GM06990 (cell line): Measurements from ENCODE around the gene PITPNM1.
"Not testable (repeated sequence)": the region's sequence is repeated elsewhere in the genome, so short reads cannot be mapped to it uniquely, and the experiment has no call there.

Experiments used
- DNase-seq: peaks from one replicate; pipeline ENCODE4 v3.0.0-alpha.2; 2011; ENCODE audit not compliant: insufficient read length; ENCODE audit errors: extremely low read depth
- H3K27me3 ChIP-seq: replicated peaks from 2 replicates; pipeline ENCODE4 v1.6.0; 2011; ENCODE audit warnings: low read length; ENCODE audit not compliant: control insufficient read depth, insufficient read depth
- H3K36me3 ChIP-seq: 2 replicates; pipeline ENCODE4 v1.5.1; 2011; ENCODE audit warnings: low read length; ENCODE audit not compliant: control insufficient read depth, insufficient read depth
- H3K4me3 ChIP-seq: replicated peaks from 2 replicates; pipeline ENCODE4 v1.5.1; 2011; ENCODE audit warnings: low read depth, mild to moderate bottlenecking, control low read depth, low read length
- CTCF ChIP-seq: IDR thresholded peaks from 2 replicates; pipeline ENCODE4 v1.5.1; 2011; ENCODE audit warnings: low read length, control low read depth, mild to moderate bottlenecking, inconsistent platforms; ENCODE audit not compliant: insufficient read depth, poor library complexity, severe bottlenecking

PITPNM1 gene

GRCh38 chr11:67504950-67505581 lies at the start of gene PITPNM1:
PITPNM1 (minus strand) TSS chr11:67505363; CDS start chr11:67504180, 1,183 bp downstream.
- Histone ChIP-seq H3K36me3 (peaks cover 23% of the 10 kb centered on the region), H3K27me3 (no peaks in the 10 kb centered on the region), H3K4me3 (peak within 1 kb of the TSS; percentile 96)
- no peak for TF ChIP-seq CTCF
- peak; percentile 80 for DNase-seq

GRCh38 chr11:67551697-67552096 lies 46.5 kb upstream of the PITPNM1 start:
- not testable (repeated sequence) for H3K36me3 ChIP-seq, DNase-seq, H3K4me3 ChIP-seq, H3K27me3 ChIP-seq

- Histone ChIP-seq H3K27me3 (peaks cover 1% of the 10 kb centered on the region; the same call in 1 of the 2 replicates), H3K4me3 (no peak overlapping the region), H3K36me3 (no peaks in the 10 kb centered on the region)
- TF ChIP-seq CTCF: no peak
- DNase-seq: no peak
Measured at GRCh38 chr11:67551127-67551526, 46.0 kb upstream of the PITPNM1 start.

GRCh38 chr11:67548555-67549110 lies 43.5 kb upstream of the PITPNM1 start:
- peaks cover 1% of the 10 kb centered on the region; the same call in 1 of the 2 replicates for H3K27me3 ChIP-seq
- H3K36me3 ChIP-seq: no peaks in the 10 kb centered on the region
- no peak for DNase-seq
- no peak overlapping the region for H3K4me3 ChIP-seq
- TF ChIP-seq CTCF: no peak

- not testable (repeated sequence) for H3K27me3 ChIP-seq, H3K36me3 ChIP-seq, H3K4me3 ChIP-seq, DNase-seq
Measured at GRCh38 chr11:67548112-67548511, 42.9 kb upstream of the PITPNM1 start.

- H3K27me3 ChIP-seq: peaks cover 1% of the 10 kb centered on the region; the same call in 1 of the 2 replicates
- no peak for DNase-seq
- no peaks in the 10 kb centered on the region for H3K36me3 ChIP-seq
- no peak for TF ChIP-seq CTCF
- no peak overlapping the region for H3K4me3 ChIP-seq
Measured at GRCh38 chr11:67545280-67545679, 40.1 kb upstream of the PITPNM1 start.
